Natural killer cell (primary cell): ENCODE measurements around the gene TNRC6B. TPM values are rescaled to one million over a fixed set of nuclear protein-coding genes. Genes with fewer than 3 reads are reported as not detected.

ENCODE experiments used
- ATAC-seq, 3 donors: fragments of 150-1000 bp in 2 of 3; fragments of 200-7000 bp in 1 of 3; cut with Tn5 transposase; 1 replicate in 1 of 3; 2 replicates in 2 of 3; pipeline ENCODE4 v1.10.0; 2021; ENCODE audit warnings: mild to moderate bottlenecking in 2 of 3, moderate library complexity in 2 of 3
- DNase-seq, 2 donors: peaks; one replicate each; pipeline versions ENCODE4 v3.0.0 to v3.0.0-alpha.2; 2013 to 2021; ENCODE audit warnings: mixed read lengths in 1 of 2
- H3K27ac ChIP-seq: one replicate; pipeline ENCODE4 v1.5.1; 2013; ENCODE audit warnings: mild to moderate bottlenecking, low read length
- H3K27me3 ChIP-seq: one replicate; pipeline ENCODE4 v1.6.1; 2013; ENCODE audit warnings: low read length; ENCODE audit not compliant: control insufficient read depth, insufficient read depth
- H3K36me3 ChIP-seq: one replicate; pipeline ENCODE4 v1.6.1; 2013; ENCODE audit warnings: low read length; ENCODE audit not compliant: control insufficient read depth, insufficient read depth
- H3K4me1 ChIP-seq: one replicate; pipeline ENCODE4 v1.6.1; 2013; ENCODE audit warnings: low read length; ENCODE audit not compliant: control insufficient read depth, insufficient read depth
- H3K4me3 ChIP-seq: one replicate; pipeline ENCODE4 v1.5.1; 2013; ENCODE audit warnings: low read length
- H3K9me3 ChIP-seq: one replicate; pipeline ENCODE4 v1.6.1; 2013; ENCODE audit warnings: low read length; ENCODE audit not compliant: control insufficient read depth, insufficient read depth
- H3K27ac Mint-ChIP-seq, 2 donors: one replicate each; pipeline ENCODE4 v1.8.0; 2022; ENCODE audit warnings: mild to moderate bottlenecking in 2 of 2, mixed read lengths in 2 of 2, moderate library complexity in 1 of 2
- H3K27me3 Mint-ChIP-seq, 2 donors: one replicate each; pipeline ENCODE4 v1.8.0; 2022; ENCODE audit warnings: low read depth in 2 of 2, mixed read lengths in 2 of 2
- H3K36me3 Mint-ChIP-seq: one replicate; pipeline ENCODE4 v1.8.0; 2022; ENCODE audit warnings: mixed read lengths
- H3K4me1 Mint-ChIP-seq, 2 donors: one replicate each; pipeline ENCODE4 v1.8.0; 2022; ENCODE audit warnings: mixed read lengths in 2 of 2
- H3K4me3 Mint-ChIP-seq: one replicate; pipeline ENCODE4 v1.8.0; 2022; ENCODE audit warnings: mild to moderate bottlenecking, moderate library complexity, mixed read lengths
- H3K9me3 Mint-ChIP-seq, 2 donors: one replicate each; pipeline ENCODE4 v1.8.0; 2022; ENCODE audit warnings: mixed read lengths in 2 of 2
- CTCF ChIP-seq: fragments of 200-600 bp; IDR thresholded peaks from one replicate; pipeline ENCODE4 v1.8.0; 2022; ENCODE audit warnings: antibody characterized with exemption
- WGBS: methylation state at CpG from one replicate; pipeline ENCODE4 v1.1.7; 2013; ENCODE audit warnings: missing lambda C conversion rate; ENCODE audit not compliant: insufficient coverage; 5-methylcytosine and 5-hydroxymethylcytosine counted together
- intact Hi-C: fragments of 100-400 bp; cut with micrococcal nuclease; formaldehyde crosslinking; loops from one replicate; pipeline ENCODE4 v1.14.2; 2022
- total RNA-seq, 4 donors: library from RNA; stranded (reverse); fragments of 120-200 nt in 1 of 4; gene quantifications; one replicate each; pipeline versions ENCODE4 v1.2.3 to v1.2.4, GENCODE V29; 2013 to 2022

Gene TNRC6B
- total RNA-seq, 3 donors from 2014 or later (not counting 1 experiment from before 2014, with no cell fraction given): 112 to 141 (median 138) TPM

GRCh38 chr22:40276996-40277823, 99.5 kb downstream of the TNRC6B start:
- intact Hi-C loops: no loop called here
- Histone ChIP-seq H3K4me3 (no peak overlapping the region), H3K27ac (peak overlapping the region; percentile 78), H3K27me3 (no peaks in the 10 kb centered on the region), H3K4me1 (peaks cover 10% of the 10 kb centered on the region), H3K9me3 (no peaks in the 10 kb centered on the region), H3K36me3 (peaks cover 71% of the 10 kb centered on the region)
- Mint-ChIP-seq H3K4me1 (peaks cover 9 to 15% of the 10 kb centered on the region in 2 donors), H3K27ac (peak overlapping the region; percentile 95 to 97), H3K36me3 (no peaks in the 10 kb centered on the region), H3K27me3 (no peaks in the 10 kb centered on the region), H3K9me3 (no peaks in the 10 kb centered on the region), H3K4me3 (no peak overlapping the region)
- WGBS: 90% methylated on average over 8 of the region's 10 CpGs
- DNase-seq (no peak), ATAC-seq (no peak)
- TF ChIP-seq CTCF: no peak

- no peak overlapping the region for H3K4me3 ChIP-seq
- no peak for DNase-seq
- no peak for TF ChIP-seq CTCF
- H3K27ac ChIP-seq: no peak overlapping the region
- peaks cover 64% of the 10 kb centered on the region for H3K36me3 ChIP-seq
- no peak for ATAC-seq
- 64% methylated on average over 4 of the region's 4 CpGs for WGBS
- Mint-ChIP-seq H3K27ac (peak overlapping the region; percentile 50 to 52), H3K27me3 (no peaks in the 10 kb centered on the region), H3K4me1 (peaks cover 15% of the 10 kb centered on the region in 2 donors), H3K4me3 (no peak overlapping the region), H3K9me3 (no peaks in the 10 kb centered on the region), H3K36me3 (no peaks in the 10 kb centered on the region)
- intact Hi-C loops: no loop called here
- H3K27me3 ChIP-seq: no peaks in the 10 kb centered on the region
- no peaks in the 10 kb centered on the region for H3K9me3 ChIP-seq
- H3K4me1 ChIP-seq: peaks cover 10% of the 10 kb centered on the region
These were observed 101.3 kb downstream of the TNRC6B start for GRCh38 chr22:40279017-40279416.

GRCh38 chr22:40281717-40282116, 104.0 kb downstream of the TNRC6B start:
- intact Hi-C loops: no loop called here
- no peak for ATAC-seq
- H3K36me3 ChIP-seq: peaks cover 77% of the 10 kb centered on the region

More at GRCh38 chr22:40281717-40282116, 104.0 kb downstream of the TNRC6B start:
- Mint-ChIP-seq H3K36me3 (peaks cover 5% of the 10 kb centered on the region), H3K27ac (no peak overlapping the region), H3K9me3 (no peaks in the 10 kb centered on the region), H3K4me1 (peaks cover under 1 to 6% of the 10 kb centered on the region in 2 donors), H3K27me3 (no peaks in the 10 kb centered on the region), H3K4me3 (no peak overlapping the region)
- Histone ChIP-seq H3K4me3 (no peak overlapping the region), H3K9me3 (no peaks in the 10 kb centered on the region), H3K4me1 (no peaks in the 10 kb centered on the region), H3K27me3 (no peaks in the 10 kb centered on the region), H3K27ac (no peak overlapping the region)
- DNase-seq: no peak
- no peak for TF ChIP-seq CTCF
- WGBS: 94% methylated on average over 2 of the region's 2 CpGs
